Stimulated activated naive CD8-positive, alpha-beta T cell treated with anti-CD3 and anti-CD28 coated beads, Interleukin-15, Interleukin-2, amounts not matched to agents 100 ng/mL and 50 ng/mL, for 24 hours (primary cell): ENCODE results near the gene SPACA7.

ENCODE experiments used
- H3K27ac Mint-ChIP-seq: one replicate; pipeline ENCODE4 v1.8.0; 2021; ENCODE audit warnings: mild to moderate bottlenecking, mixed read lengths
- H3K27me3 Mint-ChIP-seq: one replicate; pipeline ENCODE4 v1.8.0; 2021; ENCODE audit warnings: mixed read lengths
- H3K36me3 Mint-ChIP-seq: one replicate; pipeline ENCODE4 v1.8.0; 2021; ENCODE audit warnings: low read depth, mixed read lengths
- H3K4me1 Mint-ChIP-seq: one replicate; pipeline ENCODE4 v1.8.0; 2021; ENCODE audit warnings: low read depth, mixed read lengths
- H3K4me3 Mint-ChIP-seq: one replicate; pipeline ENCODE4 v1.8.0; 2021; ENCODE audit warnings: mild to moderate bottlenecking, mixed read lengths
- H3K9me3 Mint-ChIP-seq: one replicate; pipeline ENCODE4 v1.8.0; 2021; ENCODE audit warnings: mixed read lengths

SPACA7 gene

GRCh38 chr13:112453874-112454647 is 77.9 kb downstream of the SPACA7 start:
- Mint-ChIP-seq H3K36me3 (no peaks in the 10 kb centered on the region), H3K4me1 (no peaks in the 10 kb centered on the region), H3K4me3 (no peak overlapping the region), H3K27me3 (no peaks in the 10 kb centered on the region), H3K27ac (no peak overlapping the region), H3K9me3 (peaks cover 5% of the 10 kb centered on the region)

GRCh38 chr13:112454648-112455334 is 78.6 kb downstream of the SPACA7 start:
- Mint-ChIP-seq H3K27me3 (peaks cover 6% of the 10 kb centered on the region), H3K27ac (no peak overlapping the region), H3K9me3 (peaks cover 9% of the 10 kb centered on the region), H3K4me1 (no peaks in the 10 kb centered on the region), H3K4me3 (no peak overlapping the region), H3K36me3 (no peaks in the 10 kb centered on the region)

GRCh38 chr13:112455476-112456059 is 79.4 kb downstream of the SPACA7 start:
- Mint-ChIP-seq H3K27me3 (peaks cover 11% of the 10 kb centered on the region), H3K27ac (no peak overlapping the region), H3K4me1 (no peaks in the 10 kb centered on the region), H3K36me3 (no peaks in the 10 kb centered on the region), H3K9me3 (peaks cover 14% of the 10 kb centered on the region), H3K4me3 (no peak overlapping the region)

- H3K36me3 Mint-ChIP-seq: no peaks in the 10 kb centered on the region
- no peak overlapping the region for H3K27ac Mint-ChIP-seq
- H3K27me3 Mint-ChIP-seq: peaks cover 11% of the 10 kb centered on the region
- no peaks in the 10 kb centered on the region for H3K4me1 Mint-ChIP-seq
- no peak overlapping the region for H3K4me3 Mint-ChIP-seq
- peaks cover 14% of the 10 kb centered on the region for H3K9me3 Mint-ChIP-seq
Observed at GRCh38 chr13:112456138-112457056, 80.2 kb downstream of the SPACA7 start.

- Mint-ChIP-seq H3K27me3 (peaks cover 14% of the 10 kb centered on the region), H3K9me3 (peaks cover 15% of the 10 kb centered on the region), H3K4me3 (no peak overlapping the region), H3K27ac (no peak overlapping the region), H3K36me3 (no peaks in the 10 kb centered on the region), H3K4me1 (no peaks in the 10 kb centered on the region)
Observed at GRCh38 chr13:112457081-112457480, 80.9 kb downstream of the SPACA7 start.

- Mint-ChIP-seq H3K36me3 (no peaks in the 10 kb centered on the region), H3K4me1 (no peaks in the 10 kb centered on the region)
Observed at GRCh38 chr13:112457485-112457884, 81.3 kb downstream of the SPACA7 start.

GRCh38 chr13:112462408-112462807 is 86.3 kb downstream of the SPACA7 start:
- no peaks in the 10 kb centered on the region for H3K36me3 Mint-ChIP-seq
- no peaks in the 10 kb centered on the region for H3K4me1 Mint-ChIP-seq
- H3K27ac Mint-ChIP-seq: no peak overlapping the region
- H3K4me3 Mint-ChIP-seq: no peak overlapping the region
- H3K27me3 Mint-ChIP-seq: peaks cover 20% of the 10 kb centered on the region
- H3K9me3 Mint-ChIP-seq: peaks cover 21% of the 10 kb centered on the region

More at GRCh38 chr13:112457485-112457884, 81.3 kb downstream of the SPACA7 start:
- Mint-ChIP-seq H3K9me3 (peaks cover 19% of the 10 kb centered on the region), H3K27ac (no peak overlapping the region), H3K4me3 (no peak overlapping the region), H3K27me3 (peaks cover 18% of the 10 kb centered on the region)

- peaks cover 15% of the 10 kb centered on the region for H3K27me3 Mint-ChIP-seq
- no peak overlapping the region for H3K4me3 Mint-ChIP-seq
- no peak overlapping the region for H3K27ac Mint-ChIP-seq
- H3K9me3 Mint-ChIP-seq: peaks cover 12% of the 10 kb centered on the region
- no peaks in the 10 kb centered on the region for H3K36me3 Mint-ChIP-seq
- no peaks in the 10 kb centered on the region for H3K4me1 Mint-ChIP-seq
Observed at GRCh38 chr13:112464720-112465119, 88.6 kb downstream of the SPACA7 start.

- H3K9me3 Mint-ChIP-seq: peaks cover 7% of the 10 kb centered on the region
- H3K27ac Mint-ChIP-seq: no peak overlapping the region
- H3K36me3 Mint-ChIP-seq: no peaks in the 10 kb centered on the region
- H3K4me1 Mint-ChIP-seq: no peaks in the 10 kb centered on the region
- peaks cover 9% of the 10 kb centered on the region for H3K27me3 Mint-ChIP-seq
- no peak overlapping the region for H3K4me3 Mint-ChIP-seq
Observed at GRCh38 chr13:112465251-112466131, 89.3 kb downstream of the SPACA7 start.

GRCh38 chr13:112466132-112467058 is 90.2 kb downstream of the SPACA7 start:
- no peaks in the 10 kb centered on the region for H3K4me1 Mint-ChIP-seq
- H3K27me3 Mint-ChIP-seq: peaks cover 9% of the 10 kb centered on the region
- no peak overlapping the region for H3K4me3 Mint-ChIP-seq
- H3K27ac Mint-ChIP-seq: no peak overlapping the region
- no peaks in the 10 kb centered on the region for H3K36me3 Mint-ChIP-seq
- H3K9me3 Mint-ChIP-seq: peaks cover 7% of the 10 kb centered on the region

GRCh38 chr13:112467236-112467635 is 91.1 kb downstream of the SPACA7 start:
- no peak overlapping the region for H3K27ac Mint-ChIP-seq
- peaks cover 5% of the 10 kb centered on the region for H3K9me3 Mint-ChIP-seq
- H3K4me3 Mint-ChIP-seq: no peak overlapping the region
- H3K27me3 Mint-ChIP-seq: peaks cover 5% of the 10 kb centered on the region
- no peaks in the 10 kb centered on the region for H3K36me3 Mint-ChIP-seq
- H3K4me1 Mint-ChIP-seq: no peaks in the 10 kb centered on the region

- Mint-ChIP-seq H3K27ac (no peak overlapping the region), H3K9me3 (no peaks in the 10 kb centered on the region)
Observed at GRCh38 chr13:112468069-112468468, 91.9 kb downstream of the SPACA7 start.

More at GRCh38 chr13:112468069-112468468, 91.9 kb downstream of the SPACA7 start:
- H3K27me3 Mint-ChIP-seq: no peaks in the 10 kb centered on the region
- H3K36me3 Mint-ChIP-seq: no peaks in the 10 kb centered on the region
- no peak overlapping the region for H3K4me3 Mint-ChIP-seq
- no peaks in the 10 kb centered on the region for H3K4me1 Mint-ChIP-seq
